HFF-Myc (cell line): ENCODE measurements around the gene ZHX3.

Experiments
- DNase-seq: peaks from one replicate; pipeline ENCODE4 v3.0.0-alpha.2; 2011; ENCODE audit warnings: low read depth; ENCODE audit errors: extremely low read depth
- H3K4me3 ChIP-seq: replicated peaks from 2 replicates; pipeline ENCODE4 v1.5.1; 2011; ENCODE audit warnings: low read depth, mild to moderate bottlenecking, control low read depth, low read length
- CTCF ChIP-seq: IDR thresholded peaks from 2 replicates; pipeline ENCODE4 v1.5.1; 2012; ENCODE audit warnings: mild to moderate bottlenecking, low read depth, low read length, control low read depth; ENCODE audit errors: missing control alignments

The ZHX3 gene

GRCh38 chr20:41160686-41161085 lies 156.8 kb downstream of the ZHX3 start:
- H3K4me3 ChIP-seq, result no peak overlapping the region
- DNase-seq, result no peak
- no peak for TF ChIP-seq CTCF

GRCh38 chr20:41159547-41159946 lies 158.0 kb downstream of the ZHX3 start:
- DNase-seq, result no peak

GRCh38 chr20:41158082-41158625 lies 159.4 kb downstream of the ZHX3 start:
- no peak for DNase-seq
- no peak for TF ChIP-seq CTCF
- H3K4me3 ChIP-seq, result no peak overlapping the region

More at GRCh38 chr20:41159547-41159946, 158.0 kb downstream of the ZHX3 start:
- H3K4me3 ChIP-seq, result no peak overlapping the region
- TF ChIP-seq CTCF, result no peak

- no peak for TF ChIP-seq CTCF
- H3K4me3 ChIP-seq, result no peak overlapping the region
- DNase-seq, result no peak
Observed at GRCh38 chr20:41155261-41155660, 162.3 kb downstream of the ZHX3 start.

- DNase-seq, result no peak
- no peak for TF ChIP-seq CTCF
- H3K4me3 ChIP-seq, result no peak overlapping the region
Observed at GRCh38 chr20:41154436-41155176, 162.9 kb downstream of the ZHX3 start.

GRCh38 chr20:41152108-41152757 lies 165.3 kb downstream of the ZHX3 start:
- no peak for DNase-seq
- H3K4me3 ChIP-seq, result no peak overlapping the region
- no peak for TF ChIP-seq CTCF
